ENCODE measurements around the gene ELP4. TPM values are rescaled to one million over a fixed set of nuclear protein-coding genes. Genes with fewer than 3 reads are reported as not detected.
"Not testable (repeated sequence)": the region's sequence is repeated elsewhere in the genome, so short reads cannot be mapped to it uniquely, and the experiment has no call there.

Gene ELP4
- total RNA-seq, 2 donors from 2014 or later, result 21.5 to 23.0 TPM

DNA sequence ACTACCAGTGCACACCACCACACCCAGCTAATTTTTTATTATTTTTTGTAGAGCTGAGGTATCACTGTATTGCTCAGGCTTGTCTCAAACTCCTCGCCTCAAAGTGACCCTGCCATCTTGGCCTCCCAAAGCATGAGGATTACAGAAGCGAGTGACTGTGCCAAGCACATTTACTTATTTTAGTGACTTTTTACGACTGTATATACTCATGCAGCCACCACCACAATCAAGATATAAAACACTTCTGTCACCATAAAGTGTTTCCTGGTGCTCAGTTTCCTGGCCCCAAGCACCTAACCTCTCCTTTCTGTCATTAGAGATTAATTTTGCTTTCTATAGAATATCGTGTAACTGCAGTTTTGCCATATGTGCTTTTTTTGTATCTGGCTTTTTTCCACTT lies 25.9 kb downstream of the ELP4 start:
- H3K9me3 ChIP-seq, result no peaks in the 10 kb centered on the region
- WGBS, result 92% methylated on average over 4 of the region's 4 CpGs
- no peaks in the 10 kb centered on the region for H3K36me3 ChIP-seq
- no peaks in the 10 kb centered on the region for H3K4me1 ChIP-seq (replicated peaks)
- TF ChIP-seq CTCF (IDR thresholded peaks at IDR 0.05) (no peak), POLR2A (IDR thresholded peaks at IDR 0.05) (no peak), POLR2AphosphoS5 (IDR thresholded peaks at IDR 0.05) (no peak)
- no peak overlapping the region for H3K4me3 ChIP-seq
- no peaks in the 10 kb centered on the region for H3K27me3 ChIP-seq (replicated peaks; ENCODE audit: insufficient read depth)
- no peak for DNase-seq (ENCODE audit: low spot score)
- H3K27ac ChIP-seq, result no peak overlapping the region
- intact Hi-C loops (cut with DNase I), result no loop called here

DNA sequence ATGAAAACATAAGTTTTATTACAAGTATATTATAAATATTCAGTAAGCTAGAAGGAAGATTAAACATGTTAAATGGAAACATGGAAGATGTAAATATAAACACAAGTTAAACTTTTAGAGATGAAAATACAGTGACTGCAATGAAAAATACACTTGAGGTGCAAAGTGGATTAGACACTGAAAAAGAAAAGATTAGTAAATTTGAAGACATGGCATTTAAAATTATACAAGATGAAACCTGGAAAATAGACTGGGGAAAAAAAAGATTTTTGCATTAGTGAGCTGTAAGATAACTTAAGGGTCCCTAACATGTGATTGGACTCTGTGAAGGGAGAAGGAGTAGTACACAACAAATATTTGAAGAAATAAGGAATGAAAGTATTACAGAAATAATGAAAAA lies 33.3 kb downstream of the ELP4 start:
- TF ChIP-seq POLR2AphosphoS5 (IDR thresholded peaks at IDR 0.05) (no peak), POLR2A (IDR thresholded peaks at IDR 0.05) (no peak), CTCF (IDR thresholded peaks at IDR 0.05) (no peak)
- Histone ChIP-seq H3K27me3 (replicated peaks; ENCODE audit: insufficient read depth) (no peaks in the 10 kb centered on the region), H3K9me3 (no peaks in the 10 kb centered on the region), H3K36me3 (no peaks in the 10 kb centered on the region), H3K4me3 (no peak overlapping the region), H3K27ac (no peak overlapping the region), H3K4me1 (replicated peaks) (no peaks in the 10 kb centered on the region)
- no peak for DNase-seq (ENCODE audit: low spot score)
- intact Hi-C loops (cut with DNase I), result no loop called here

DNA sequence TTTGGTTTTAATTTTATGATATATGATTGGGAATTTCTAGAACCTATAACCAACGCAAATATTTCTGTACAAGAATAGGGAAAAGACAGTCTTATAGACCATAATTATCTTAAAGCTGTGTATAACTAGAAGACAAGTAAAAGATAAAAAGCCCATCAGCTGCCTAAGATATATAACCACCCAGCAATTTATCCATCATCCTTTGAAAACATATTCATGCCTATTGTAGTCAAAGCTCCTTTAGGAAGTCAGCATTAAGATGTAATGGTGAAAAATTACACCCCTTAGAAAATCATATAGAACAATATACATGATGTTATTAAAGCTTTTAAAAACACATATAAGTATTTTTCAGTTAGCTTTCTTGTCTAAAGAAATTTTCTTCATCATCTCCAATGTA lies 46.4 kb downstream of the ELP4 start:
- intact Hi-C loops (cut with DNase I), result no loop called here
- Histone ChIP-seq H3K4me3 (no peak overlapping the region), H3K27me3 (replicated peaks; ENCODE audit: insufficient read depth) (no peaks in the 10 kb centered on the region), H3K36me3 (no peaks in the 10 kb centered on the region), H3K27ac (no peak overlapping the region), H3K9me3 (no peaks in the 10 kb centered on the region), H3K4me1 (replicated peaks) (no peaks in the 10 kb centered on the region)
- TF ChIP-seq POLR2A (IDR thresholded peaks at IDR 0.05) (no peak), POLR2AphosphoS5 (IDR thresholded peaks at IDR 0.05) (no peak), CTCF (IDR thresholded peaks at IDR 0.05) (no peak)
- 98% methylated on average over 1 of the region's 1 CpG for WGBS
- DNase-seq (ENCODE audit: low spot score), result no peak

DNA sequence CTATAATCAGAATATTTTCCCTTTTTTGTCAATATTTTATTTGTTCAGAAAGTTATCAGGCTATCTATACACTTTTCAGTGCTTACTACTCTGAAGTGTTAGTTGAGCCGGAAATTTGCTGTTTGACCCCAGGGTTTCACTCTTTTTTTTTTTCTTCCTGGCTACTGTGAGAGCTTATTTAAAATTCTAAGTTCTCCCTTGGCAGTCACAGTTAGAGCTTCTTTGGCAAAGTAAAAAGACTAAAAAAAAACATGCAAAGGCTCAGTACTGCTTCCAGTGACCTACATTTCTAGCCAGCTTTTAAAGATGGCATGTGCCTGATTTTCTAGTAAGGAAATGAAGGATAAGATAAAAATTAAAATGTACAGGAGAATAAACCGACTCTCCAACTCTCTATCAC lies 48.4 kb downstream of the ELP4 start:
- Histone ChIP-seq H3K4me1 (replicated peaks) (no peaks in the 10 kb centered on the region), H3K27me3 (replicated peaks; ENCODE audit: insufficient read depth) (no peaks in the 10 kb centered on the region), H3K9me3 (no peaks in the 10 kb centered on the region), H3K27ac (no peak overlapping the region), H3K4me3 (no peak overlapping the region), H3K36me3 (no peaks in the 10 kb centered on the region)
- no peak for DNase-seq (ENCODE audit: low spot score)
- intact Hi-C loops (cut with DNase I), result no loop called here
- no peak for TF ChIP-seq CTCF (IDR thresholded peaks at IDR 0.05)
- TF ChIP-seq POLR2A (IDR thresholded peaks at IDR 0.05), result no peak
- no peak for TF ChIP-seq POLR2AphosphoS5 (IDR thresholded peaks at IDR 0.05)
- WGBS, result 27% methylated on average over 2 of the region's 2 CpGs

DNA sequence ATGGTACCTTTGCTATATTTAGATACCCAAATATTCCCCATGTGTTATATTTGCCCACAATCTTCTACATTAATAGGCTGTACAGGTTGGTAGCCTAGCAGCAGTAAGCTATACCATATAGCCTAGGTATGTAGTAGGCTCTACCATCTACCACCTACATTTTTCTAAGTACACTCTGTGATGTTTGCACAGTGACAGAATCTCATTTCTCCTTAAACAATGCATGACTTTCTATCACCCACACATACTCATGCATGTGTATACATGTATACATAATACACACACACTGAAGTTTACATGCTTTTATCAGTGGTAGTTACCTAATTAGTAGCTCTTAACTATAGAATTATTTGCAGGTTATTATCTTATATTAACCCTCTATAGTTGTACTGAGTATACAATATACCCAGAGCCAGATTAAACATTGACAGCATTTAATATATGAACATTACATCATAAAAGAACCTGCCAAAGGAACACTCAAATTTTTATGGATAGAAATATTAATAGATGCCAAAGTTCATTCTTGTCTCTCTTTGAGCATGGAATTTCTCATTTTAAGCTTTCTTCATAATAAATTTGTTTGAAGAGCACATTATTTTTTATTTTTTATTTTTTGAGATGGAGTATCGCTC lies 51.4 kb downstream of the ELP4 start:
- Histone ChIP-seq H3K4me3 (no peak overlapping the region), H3K4me1 (replicated peaks) (no peaks in the 10 kb centered on the region), H3K36me3 (no peaks in the 10 kb centered on the region), H3K27ac (no peak overlapping the region), H3K9me3 (no peaks in the 10 kb centered on the region), H3K27me3 (replicated peaks; ENCODE audit: insufficient read depth) (no peaks in the 10 kb centered on the region)
- DNase-seq (ENCODE audit: low spot score), result no peak
- intact Hi-C loops (cut with DNase I), result no loop called here
- TF ChIP-seq POLR2A (IDR thresholded peaks at IDR 0.05) (no peak), CTCF (IDR thresholded peaks at IDR 0.05) (no peak), POLR2AphosphoS5 (IDR thresholded peaks at IDR 0.05) (no peak)
- WGBS, result 100% methylated on average over 1 of the region's 1 CpG

DNA sequence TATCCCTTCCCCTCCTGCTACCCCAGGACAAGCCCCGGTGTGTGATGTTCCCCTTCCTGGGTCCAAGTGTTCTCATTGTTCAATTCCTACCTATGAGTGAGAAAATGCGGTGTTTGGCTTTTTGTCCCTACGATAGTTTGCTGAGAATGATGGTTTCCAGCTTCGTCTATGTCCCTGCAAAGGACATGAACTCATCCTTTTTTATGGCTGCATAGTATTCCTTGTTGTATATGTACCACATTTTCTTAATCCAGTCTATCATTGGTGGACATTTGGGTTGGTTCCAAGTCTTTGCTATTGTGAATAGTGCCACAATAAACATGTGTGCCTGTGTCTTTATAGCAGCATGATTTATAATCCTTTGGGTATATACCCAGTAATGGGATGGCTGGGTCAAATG lies 55.0 kb downstream of the ELP4 start:
- H3K4me1 ChIP-seq (replicated peaks); intact Hi-C loops (cut with DNase I); H3K9me3 ChIP-seq; H3K27ac ChIP-seq; DNase-seq (ENCODE audit: low spot score); H3K36me3 ChIP-seq; H3K4me3 ChIP-seq; H3K27me3 ChIP-seq (replicated peaks; ENCODE audit: insufficient read depth): not testable (repeated sequence)
- 97% methylated on average over 4 of the region's 4 CpGs for WGBS

GRCh38 chr11:31574133-31574532 lies 64.6 kb downstream of the ELP4 start:
- DNase-seq (ENCODE audit: low spot score); H3K36me3 ChIP-seq; H3K9me3 ChIP-seq; H3K4me1 ChIP-seq (replicated peaks); H3K4me3 ChIP-seq; H3K27me3 ChIP-seq (replicated peaks; ENCODE audit: insufficient read depth); H3K27ac ChIP-seq; intact Hi-C loops (cut with DNase I): not testable (repeated sequence)
- WGBS, result 76% methylated on average over 4 of the region's 4 CpGs

DNA sequence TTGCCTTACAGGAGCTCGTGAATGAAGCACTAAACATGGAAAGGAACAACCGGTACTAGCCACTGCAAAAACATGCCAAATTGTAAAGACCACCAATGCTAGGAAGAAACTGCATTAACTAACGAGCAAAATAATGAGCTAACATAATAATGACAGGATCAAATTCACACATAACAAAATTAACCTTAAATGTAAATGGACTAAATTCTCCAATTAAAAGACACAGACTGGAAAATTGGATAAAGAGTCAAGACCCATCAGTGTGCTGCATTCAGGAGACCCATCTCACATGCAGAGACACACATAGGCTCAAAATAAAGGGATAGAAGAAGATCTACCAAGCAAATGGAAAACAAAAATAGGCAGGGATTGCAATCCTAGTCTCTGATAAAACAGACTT lies 66.2 kb downstream of the ELP4 start:
- 98% methylated on average over 3 of the region's 3 CpGs for WGBS
- H3K4me1 ChIP-seq (replicated peaks); H3K36me3 ChIP-seq; H3K4me3 ChIP-seq; intact Hi-C loops (cut with DNase I); DNase-seq (ENCODE audit: low spot score); H3K27ac ChIP-seq; H3K9me3 ChIP-seq; H3K27me3 ChIP-seq (replicated peaks; ENCODE audit: insufficient read depth): not testable (repeated sequence)
